ENCODE measurements around the gene KMT2D.
A peak's percentile ranks its signal among the peaks of the same experiment; 100 is the strongest.

Gene KMT2D

GRCh38 chr12:49060237-49061156 lies at the start of gene KMT2D:
Gene KMT2D, minus strand, starts transcription at chr12:49060794. Its CDS starts 5,470 bp downstream, at chr12:49055324.
- peak; percentile 78 for DNase-seq (ENCODE audit: low read depth)

DNA sequence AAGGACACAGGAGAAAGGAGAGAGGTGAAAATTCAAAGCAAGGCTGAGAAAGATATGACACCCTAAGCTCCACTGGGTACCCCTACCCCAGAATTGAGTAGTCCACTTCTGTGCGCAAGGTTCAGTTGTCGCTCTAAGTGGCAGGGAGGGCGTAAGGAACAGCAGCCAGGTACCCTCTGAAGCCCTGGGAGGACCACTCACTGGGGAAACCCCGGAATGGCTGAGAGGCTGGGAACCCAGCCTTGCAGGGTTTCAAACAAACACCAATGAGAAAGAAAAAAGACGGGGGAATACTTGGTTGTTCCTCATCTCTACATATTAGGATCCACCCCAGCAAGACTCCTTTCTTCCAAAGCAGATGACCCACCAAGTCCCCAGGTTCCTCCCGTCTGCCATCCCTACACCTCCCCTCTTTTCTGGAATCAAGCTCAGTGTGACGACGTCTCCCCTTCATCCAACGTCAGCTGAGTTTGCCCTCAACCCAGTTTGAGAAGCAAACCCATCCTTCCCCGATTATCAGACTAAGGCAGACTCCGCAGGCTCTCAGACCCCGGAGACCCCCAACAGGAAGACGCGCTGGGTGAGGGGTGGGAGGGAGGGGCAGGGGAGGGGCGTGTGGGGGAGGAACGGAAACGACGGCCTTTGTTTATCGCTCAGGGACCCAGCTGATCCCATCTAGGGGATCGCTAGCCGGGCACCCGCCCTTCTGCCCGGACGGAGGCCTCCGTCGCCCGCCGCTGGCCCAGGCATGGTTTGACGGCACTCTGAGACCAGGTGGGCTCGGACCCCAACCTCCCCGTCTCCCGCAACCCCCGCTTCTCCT lies 49.3 kb upstream of the KMT2D start:
- no peak for DNase-seq (ENCODE audit: low read depth)

- DNase-seq (ENCODE audit: low read depth) = no peak
Measured at GRCh38 chr12:49108958-49109404, 48.4 kb upstream of the KMT2D start.

DNA sequence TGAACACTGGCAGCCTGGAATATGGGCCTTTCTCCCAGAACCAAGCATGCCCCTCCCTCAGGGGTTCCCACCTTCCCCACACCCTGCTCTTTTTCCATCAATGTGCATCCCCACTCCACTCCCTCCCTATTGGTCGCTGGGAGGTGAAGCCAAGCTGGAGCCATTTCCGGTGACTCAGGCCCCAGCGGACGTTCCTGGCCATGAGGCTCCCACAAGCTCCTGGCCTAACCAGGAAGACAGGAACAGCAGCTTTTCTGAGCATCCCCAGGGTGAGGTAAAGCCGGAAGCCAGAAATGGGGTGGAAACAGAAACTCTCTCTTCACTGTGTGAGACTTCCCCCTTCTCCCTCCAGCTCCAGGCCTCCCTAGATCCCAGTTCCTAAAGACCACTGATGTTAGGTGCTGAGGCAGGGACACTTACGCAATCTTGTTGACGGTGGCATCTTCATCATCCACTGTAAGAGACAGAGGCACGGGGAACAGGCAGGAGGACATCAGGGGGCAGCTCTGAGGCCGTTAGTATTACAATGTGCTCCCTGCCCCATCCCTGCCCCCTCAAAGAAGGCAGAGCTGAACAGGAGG lies 45.0 kb upstream of the KMT2D start:
- DNase-seq (ENCODE audit: low read depth) = no peak

GRCh38 chr12:49104822-49105221 lies 44.2 kb upstream of the KMT2D start:
- DNase-seq (ENCODE audit: low read depth) = no peak

DNA sequence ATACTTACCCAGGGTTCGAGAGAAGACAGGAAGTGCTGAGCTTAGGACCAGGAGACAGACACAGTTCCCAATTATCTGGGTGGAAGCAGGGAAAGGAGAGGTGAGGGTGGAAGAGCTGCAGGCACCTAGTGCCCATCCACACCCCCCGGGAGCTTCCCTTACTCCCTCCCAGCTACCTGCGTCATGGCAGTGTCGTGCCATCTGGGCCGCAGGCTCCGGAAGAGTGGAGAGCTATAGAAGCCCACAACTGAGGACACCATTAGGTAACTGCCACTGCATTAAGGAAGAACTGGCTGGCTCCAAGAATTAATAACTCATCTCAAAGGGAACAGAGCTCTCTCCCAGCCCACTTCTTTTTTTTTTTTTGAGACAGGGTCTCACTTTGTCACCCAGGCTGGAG lies 39.8 kb upstream of the KMT2D start:
- DNase-seq (ENCODE audit: low read depth) = no peak

GRCh38 chr12:49098703-49099102 lies 38.1 kb upstream of the KMT2D start:
- no peak for DNase-seq (ENCODE audit: low read depth)

DNA sequence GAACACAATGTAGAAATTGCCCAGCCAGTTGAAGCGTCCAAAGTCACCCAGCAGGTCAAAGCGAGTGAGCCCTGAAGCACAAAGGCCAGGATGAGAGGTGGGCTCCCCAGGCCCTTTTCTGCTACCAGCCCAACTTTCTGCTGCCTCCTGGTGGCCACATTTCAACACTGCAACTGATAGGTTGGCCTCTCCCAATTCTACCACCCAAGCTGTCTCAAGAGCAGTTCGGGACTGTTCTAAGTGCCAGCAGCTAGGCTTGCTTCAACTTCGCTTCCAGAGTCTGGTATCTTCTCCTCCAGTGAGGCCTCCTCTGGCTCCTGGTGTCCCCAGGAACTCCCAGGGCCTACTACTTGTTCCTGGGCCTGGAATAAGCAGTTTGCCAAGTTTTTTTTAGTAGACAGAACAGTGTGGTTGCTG lies 37.4 kb upstream of the KMT2D start:
- DNase-seq (ENCODE audit: low read depth) = no peak

- DNase-seq (ENCODE audit: low read depth) = no peak
Measured at GRCh38 chr12:49097381-49097780, 36.8 kb upstream of the KMT2D start.

DNA sequence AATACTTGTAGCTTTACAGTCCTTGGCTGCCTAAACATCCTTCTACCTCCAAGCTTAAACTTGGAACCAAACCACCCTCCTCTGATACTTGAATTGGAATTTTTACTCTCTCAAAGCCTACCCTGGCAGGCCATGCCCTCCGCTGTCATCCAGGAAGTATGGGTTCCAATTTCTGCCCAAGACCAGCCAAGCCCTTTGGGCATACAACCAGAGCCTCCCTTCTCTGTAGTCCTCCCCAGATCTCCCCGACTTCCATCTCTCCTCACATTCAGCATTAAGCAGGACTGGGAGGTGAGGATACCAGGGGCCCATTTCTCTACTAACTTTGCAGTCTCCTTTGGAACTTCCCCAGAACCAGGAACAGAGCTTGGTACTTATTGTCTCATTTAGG lies 34.4 kb upstream of the KMT2D start:
- DNase-seq (ENCODE audit: low read depth) = no peak

- DNase-seq (ENCODE audit: low read depth) = no peak
Measured at GRCh38 chr12:49094160-49094974, 33.8 kb upstream of the KMT2D start, which contains the start of gene DHH. Gene DHH, minus strand, starts transcription at chr12:49094801. Its CDS starts 289 bp downstream, at chr12:49094512.

- no peak for DNase-seq (ENCODE audit: low read depth)
Measured at GRCh38 chr12:49093792-49094159, 33.2 kb upstream of the KMT2D start.

DNA sequence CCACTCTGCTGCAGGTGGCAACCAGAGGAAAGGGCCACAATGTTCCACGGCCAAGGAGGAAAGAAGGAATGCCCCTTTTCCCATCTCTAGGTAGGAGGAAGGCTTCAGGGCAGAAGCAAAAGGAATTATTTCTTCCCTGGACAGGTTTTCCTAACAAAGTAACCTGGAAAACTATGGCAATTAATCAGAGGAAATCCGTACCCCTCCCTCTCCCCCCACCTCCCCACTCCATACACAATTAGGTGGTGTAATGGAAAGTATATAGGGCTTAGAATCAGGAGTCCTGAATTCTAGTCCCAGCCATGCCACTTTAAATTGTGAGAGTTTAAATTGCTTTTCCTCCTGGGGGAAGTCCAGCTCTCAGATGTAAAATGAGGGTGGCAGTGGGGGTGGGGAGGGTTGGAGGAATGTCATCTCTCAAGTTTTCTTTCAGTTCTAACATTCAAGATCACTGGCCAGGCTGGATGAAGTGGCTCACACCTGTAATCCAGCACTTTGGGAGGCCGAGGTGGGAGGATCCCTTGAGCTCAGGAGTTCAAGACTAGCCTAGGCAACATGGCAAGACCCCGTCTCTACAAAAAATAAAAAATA lies 32.3 kb upstream of the KMT2D start:
- DNase-seq (ENCODE audit: low read depth) = no peak

DNA sequence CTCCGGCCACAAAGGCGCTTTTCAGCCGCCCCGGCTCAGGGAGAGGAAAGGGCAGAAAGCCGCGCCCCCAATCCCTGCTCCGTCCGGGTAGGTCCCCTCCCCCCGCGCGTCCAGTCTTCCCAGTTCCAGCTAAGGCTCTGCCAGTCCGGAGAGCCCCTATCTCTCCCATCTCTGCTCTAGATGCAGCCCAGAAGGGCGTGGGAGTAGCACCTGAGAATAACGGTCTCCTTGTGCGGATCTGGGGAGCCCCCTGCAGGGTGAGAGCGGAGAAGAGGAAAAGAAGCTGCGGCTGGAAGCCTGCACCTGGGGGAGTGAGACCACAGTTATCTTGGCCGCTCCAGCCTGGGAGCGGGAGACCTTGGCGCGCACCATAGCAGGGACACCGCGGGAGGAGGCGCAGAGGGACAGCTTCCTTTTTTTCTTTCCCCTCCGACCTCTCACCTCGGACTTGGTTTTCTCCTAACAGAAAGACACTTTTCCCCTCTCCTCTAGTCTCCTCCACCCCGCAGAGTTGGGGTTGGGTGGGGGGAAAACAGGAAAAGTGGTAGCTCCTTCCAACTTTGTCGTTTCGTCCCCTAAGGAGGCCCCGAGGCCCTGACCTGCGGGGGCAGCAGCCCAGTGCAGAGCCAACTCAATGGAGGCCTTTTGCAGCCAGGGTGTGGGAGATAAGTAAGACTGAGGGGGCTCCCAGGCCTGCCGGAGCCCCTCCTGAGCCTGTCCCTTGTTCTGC lies 31.7 kb upstream of the KMT2D start:
- DNase-seq (ENCODE audit: low read depth) = no peak

- DNase-seq (ENCODE audit: low read depth) = no peak
Measured at GRCh38 chr12:49091836-49092085, 31.2 kb upstream of the KMT2D start.

- no peak for DNase-seq (ENCODE audit: low read depth)
Measured at GRCh38 chr12:49091056-49091835, 30.7 kb upstream of the KMT2D start.

GRCh38 chr12:49089821-49090773 lies 29.5 kb upstream of the KMT2D start:
- no peak for DNase-seq (ENCODE audit: low read depth)

DNA sequence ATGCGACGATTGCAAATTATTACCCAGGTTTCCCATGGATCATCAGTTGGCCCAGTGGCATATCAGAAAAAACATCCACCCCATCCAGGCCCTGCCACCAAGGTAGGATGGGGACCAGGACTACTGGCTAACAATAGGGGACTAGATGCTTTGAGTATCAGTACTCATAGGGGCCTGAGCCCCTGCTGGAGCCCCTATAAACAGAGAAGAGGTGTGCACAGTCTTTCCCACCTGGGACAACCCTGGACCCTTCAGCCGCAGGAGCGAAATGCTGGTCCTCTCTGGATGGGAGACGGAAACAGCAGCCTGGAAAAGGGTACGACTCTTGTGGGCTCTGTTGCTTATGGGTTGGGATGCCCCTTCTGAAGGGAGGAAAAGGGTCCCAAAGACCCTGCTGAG lies 28.3 kb upstream of the KMT2D start:
- DNase-seq (ENCODE audit: low read depth) = no peak
